ENCODE measurements around the gene COMMD1. TPM values are rescaled to one million over a fixed set of nuclear protein-coding genes. Genes with fewer than 3 reads are reported as not detected.
A peak's percentile ranks its signal among the peaks of the same experiment; 100 is the strongest.

Gene COMMD1
- total and polyA plus RNA-seq, 7 experiments from 2014 or later = 15.6 to 65.3 (median 21.4) TPM

DNA sequence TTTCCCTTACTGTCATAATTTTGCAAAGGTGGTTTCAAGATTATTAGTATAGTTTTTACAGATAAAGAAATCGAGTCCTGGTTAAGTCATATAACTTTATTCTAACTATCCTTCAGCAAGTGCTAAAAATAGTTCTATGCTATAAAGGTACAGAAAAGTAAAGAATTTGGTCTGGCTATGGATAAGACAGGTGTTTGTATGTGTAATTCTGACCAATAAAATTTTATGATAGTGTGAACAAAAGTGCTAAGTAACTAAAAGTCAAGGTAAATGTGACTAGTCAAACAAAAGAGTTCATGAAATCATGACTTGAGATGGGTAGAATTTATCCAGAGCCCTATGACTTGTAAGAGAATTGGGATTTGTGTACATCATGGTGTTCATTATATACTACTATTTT lies 140.7 kb downstream of the COMMD1 start:
- intact Hi-C loops (cut with micrococcal nuclease) = no loop called here
- Histone ChIP-seq H3K9me3 (ENCODE audit: control insufficient read depth in 2 of 3, low read length in 3 of 3) (peaks cover 0 to 5% (median 0%) of the 10 kb centered on the region in 3 experiments), H3K27ac (ENCODE audit: low read depth, low read length) (no peak overlapping the region), H3K27me3 (ENCODE audit: control insufficient read depth in 2 of 2, insufficient read depth in 2 of 2, low read length in 2 of 2) (no peaks in the 10 kb centered on the region), H3K36me3 (ENCODE audit: control insufficient read depth in 2 of 3, insufficient read depth in 3 of 3, low read length in 3 of 3) (no peaks in the 10 kb centered on the region), H3K4me3 (ENCODE audit: low read length) (no peak overlapping the region), H3K4me1 (ENCODE audit: control insufficient read depth in 2 of 2, insufficient read depth in 2 of 2, low read length in 2 of 2) (no peaks in the 10 kb centered on the region)
- POLR2A ChIA-PET = no interaction called here
- no peak for ATAC-seq
- Mint-ChIP-seq H3K36me3 (peaks cover 6 to 47% (median 36%) of the 10 kb centered on the region in 5 donors), H3K27ac (no peak overlapping the region), H3K4me1 (peaks cover 0 to 5% (median 0%) of the 10 kb centered on the region in 7 donors), H3K4me3 (no peak overlapping the region), H3K27me3 (no peaks in the 10 kb centered on the region), H3K9me3 (peaks cover 0 to 18% (median 10%) of the 10 kb centered on the region in 11 donors)
- no peak for DNase-seq
- CTCF ChIA-PET = no interaction called here

DNA sequence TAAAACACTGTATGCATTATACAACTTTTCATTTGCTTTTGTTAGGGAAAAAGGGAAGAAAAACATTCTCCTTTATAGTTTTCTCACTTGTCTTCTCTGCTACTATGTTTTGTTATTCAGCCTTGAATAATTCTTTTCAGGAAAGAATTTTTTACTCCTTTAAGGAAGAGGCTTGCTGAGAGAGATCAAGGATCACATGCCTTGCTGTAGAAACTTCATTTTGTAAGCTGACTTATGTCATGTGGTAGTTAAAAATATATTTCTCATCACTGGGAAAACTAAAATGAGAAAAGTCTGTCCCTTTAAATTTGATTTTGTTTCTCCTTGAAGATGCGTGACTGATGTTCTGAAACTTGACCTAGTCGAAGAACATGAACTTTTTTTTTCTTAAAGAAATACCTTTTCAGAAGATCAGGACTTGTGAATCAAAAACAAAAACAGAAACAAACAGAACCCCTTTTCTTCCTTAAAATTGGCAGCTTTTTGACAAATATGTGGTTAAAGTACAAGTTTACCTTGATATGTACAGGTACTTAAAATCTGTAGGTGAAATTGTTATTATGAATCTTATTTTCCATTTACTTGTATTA lies 145.1 kb downstream of the COMMD1 start:
- peaks cover 0 to 4% (median 0%) of the 10 kb centered on the region in 11 donors for H3K9me3 Mint-ChIP-seq
- intact Hi-C loops (cut with micrococcal nuclease) = no loop called here
- Histone ChIP-seq H3K9me3 (ENCODE audit: control insufficient read depth in 2 of 3, low read length in 3 of 3) (no peaks in the 10 kb centered on the region), H3K4me3 (ENCODE audit: low read length) (no peak overlapping the region), H3K27ac (ENCODE audit: low read depth, low read length) (no peak overlapping the region), H3K27me3 (ENCODE audit: control insufficient read depth in 2 of 2, insufficient read depth in 2 of 2, low read length in 2 of 2) (no peaks in the 10 kb centered on the region), H3K4me1 (ENCODE audit: control insufficient read depth in 2 of 2, insufficient read depth in 2 of 2, low read length in 2 of 2) (peaks cover 0 to 9% of the 10 kb centered on the region in 2 donors), H3K36me3 (ENCODE audit: control insufficient read depth in 2 of 3, insufficient read depth in 3 of 3, low read length in 3 of 3) (no peaks in the 10 kb centered on the region)
- ChIA-PET CTCF (no interaction called here), POLR2A (no interaction called here)
- no peak overlapping the region for H3K4me3 Mint-ChIP-seq
- H3K27ac Mint-ChIP-seq = no peak overlapping the region
- ATAC-seq (no peak), DNase-seq (no peak)
- peaks cover 0 to 13% (median 5%) of the 10 kb centered on the region in 7 donors for H3K4me1 Mint-ChIP-seq
- no peaks in the 10 kb centered on the region for H3K27me3 Mint-ChIP-seq
- H3K36me3 Mint-ChIP-seq = peaks cover 0 to 38% (median 15%) of the 10 kb centered on the region in 5 donors

DNA sequence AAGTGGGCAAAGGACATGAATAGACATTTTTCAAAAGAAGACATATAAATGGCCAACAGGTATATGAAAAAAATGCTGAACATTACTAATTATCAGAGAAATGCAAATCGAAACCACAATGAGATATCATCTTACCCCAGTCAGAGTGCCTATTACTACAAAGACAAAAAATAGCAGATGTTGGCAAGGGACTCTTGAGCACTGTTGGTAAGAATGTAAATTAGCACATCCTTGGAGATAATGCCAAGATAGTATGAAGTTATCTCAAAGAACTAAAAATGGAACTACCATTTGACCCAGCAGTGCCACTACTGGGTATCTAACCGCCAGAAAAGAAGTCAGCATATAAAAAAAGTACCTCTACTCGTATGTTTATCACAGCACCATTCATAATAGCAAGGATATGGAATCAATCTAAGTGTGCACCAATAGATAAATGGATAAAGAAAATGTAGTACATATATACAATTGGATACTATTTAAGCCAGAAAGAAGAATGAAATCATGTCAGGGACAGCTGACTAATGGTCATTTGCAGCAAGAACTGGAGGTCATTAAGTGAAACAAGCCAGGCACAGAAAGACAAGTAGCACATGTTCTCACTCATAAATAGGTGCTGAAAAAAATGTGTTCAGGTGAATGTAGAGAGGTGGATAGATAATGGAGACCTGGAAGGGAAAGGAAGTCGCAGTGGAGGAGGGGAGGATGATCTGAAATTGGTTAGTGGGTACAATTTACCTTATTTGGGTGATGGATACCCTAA lies 148.7 kb downstream of the COMMD1 start:
- peaks cover 0 to 13% (median 5%) of the 10 kb centered on the region in 7 donors for H3K4me1 Mint-ChIP-seq
- ATAC-seq (no peak), DNase-seq (no peak)
- H3K4me3 ChIP-seq (ENCODE audit: low read length) = no peak overlapping the region
- CTCF ChIA-PET = interaction anchor here (0.6 kb wide), 1 partner anchor 57 kb away, joined by 3 read pairs; no protein-coding TSS in a partner anchor
- H3K9me3 ChIP-seq (ENCODE audit: control insufficient read depth in 2 of 3, low read length in 3 of 3) = no peaks in the 10 kb centered on the region
- H3K27me3 ChIP-seq (ENCODE audit: control insufficient read depth in 2 of 2, insufficient read depth in 2 of 2, low read length in 2 of 2) = no peaks in the 10 kb centered on the region
- H3K9me3 Mint-ChIP-seq = no peaks in the 10 kb centered on the region
- no peaks in the 10 kb centered on the region for H3K36me3 ChIP-seq (ENCODE audit: control insufficient read depth in 2 of 3, insufficient read depth in 3 of 3, low read length in 3 of 3)
- H3K27ac ChIP-seq (ENCODE audit: low read depth, low read length) = no peak overlapping the region
- POLR2A ChIA-PET = no interaction called here
- H3K36me3 Mint-ChIP-seq = peaks cover 0 to 50% (median 16%) of the 10 kb centered on the region in 5 donors
- H3K27me3 Mint-ChIP-seq = no peaks in the 10 kb centered on the region
- intact Hi-C loops (cut with micrococcal nuclease) = loop anchor here in 1 of 2 donors (2.0 kb wide), 1 partner anchor 21 kb away; no protein-coding TSS in a partner anchor
- H3K4me3 Mint-ChIP-seq = no peak overlapping the region
- H3K27ac Mint-ChIP-seq = no peak overlapping the region
- peaks cover 0 to 9% of the 10 kb centered on the region in 2 donors for H3K4me1 ChIP-seq (ENCODE audit: control insufficient read depth in 2 of 2, insufficient read depth in 2 of 2, low read length in 2 of 2)

DNA sequence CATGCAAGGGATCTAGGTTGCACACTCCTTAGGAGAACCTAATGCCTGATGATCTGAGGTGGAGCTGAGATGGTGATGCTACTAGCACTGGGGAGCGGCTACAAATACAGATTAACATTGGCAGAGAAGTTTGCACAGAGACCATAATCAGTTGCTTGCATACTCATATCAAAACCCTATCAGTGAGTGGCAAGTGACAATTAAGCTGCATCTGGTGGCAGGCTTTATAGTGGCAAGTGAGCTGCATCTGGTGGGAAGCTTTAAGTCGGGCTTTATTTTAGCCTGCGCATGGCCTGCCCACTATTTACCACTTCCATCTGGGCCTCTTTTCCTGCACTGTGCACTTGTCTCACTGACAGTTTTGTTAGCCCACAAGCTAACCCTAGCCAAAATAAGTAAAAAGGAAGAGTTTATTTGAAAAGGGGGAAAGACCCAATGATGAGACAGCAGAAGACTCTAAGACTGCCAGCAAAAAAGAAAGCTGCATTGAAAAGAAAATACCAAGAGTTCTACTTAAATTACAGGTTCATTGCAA lies 149.5 kb downstream of the COMMD1 start:
- Histone ChIP-seq H3K27me3 (ENCODE audit: control insufficient read depth in 2 of 2, insufficient read depth in 2 of 2, low read length in 2 of 2) (no peaks in the 10 kb centered on the region), H3K4me1 (ENCODE audit: control insufficient read depth in 2 of 2, insufficient read depth in 2 of 2, low read length in 2 of 2) (peaks cover 0 to 9% of the 10 kb centered on the region in 2 donors), H3K4me3 (ENCODE audit: low read length) (no peak overlapping the region), H3K36me3 (ENCODE audit: control insufficient read depth in 2 of 3, insufficient read depth in 3 of 3, low read length in 3 of 3) (no peaks in the 10 kb centered on the region), H3K27ac (ENCODE audit: low read depth, low read length) (no peak overlapping the region), H3K9me3 (ENCODE audit: control insufficient read depth in 2 of 3, low read length in 3 of 3) (no peaks in the 10 kb centered on the region)
- ChIA-PET POLR2A (no interaction called here), CTCF (no interaction called here)
- Mint-ChIP-seq H3K4me3 (no peak overlapping the region), H3K36me3 (peaks cover 0 to 58% (median 24%) of the 10 kb centered on the region in 5 donors), H3K27me3 (no peaks in the 10 kb centered on the region), H3K9me3 (peaks cover 0 to 4% (median 0%) of the 10 kb centered on the region in 11 donors), H3K27ac (peak overlapping the region in 1 of 9 donors; percentile 7), H3K4me1 (peaks cover 0 to 13% (median 5%) of the 10 kb centered on the region in 7 donors)
- intact Hi-C loops (cut with micrococcal nuclease) = loop anchor here in 1 of 2 donors (2.0 kb wide), 1 partner anchor 20 kb away; no protein-coding TSS in a partner anchor
- DNase-seq (no peak), ATAC-seq (no peak)

DNA sequence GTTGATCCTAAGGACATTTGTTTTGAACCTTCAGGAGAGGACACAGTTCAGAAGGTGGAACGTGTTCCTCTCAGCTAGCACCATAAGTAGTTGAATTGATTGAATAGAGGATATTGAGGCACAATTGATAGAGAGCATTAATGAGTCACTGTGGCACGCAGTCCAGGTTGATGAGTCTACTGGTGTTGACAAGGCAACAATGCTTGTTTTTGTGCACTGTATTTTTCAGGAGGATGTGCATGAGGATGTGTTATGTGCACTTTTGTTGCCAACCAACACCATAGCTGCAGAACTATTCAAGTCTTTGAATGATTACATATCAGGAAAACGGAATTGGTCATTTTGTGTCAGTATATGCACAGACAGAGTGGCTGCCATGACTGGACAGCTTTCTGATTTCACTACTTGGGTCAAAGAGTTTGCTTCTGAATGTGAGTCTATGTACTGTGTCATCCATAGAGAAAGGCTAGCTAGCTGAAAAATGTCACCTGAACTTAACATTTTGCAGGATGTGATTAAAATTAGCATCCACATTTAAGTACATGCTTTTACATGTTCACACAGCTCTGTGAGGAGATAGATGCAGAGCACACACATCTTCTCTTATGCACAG lies 150.4 kb downstream of the COMMD1 start:
- DNase-seq (no peak), ATAC-seq (no peak)
- Histone ChIP-seq H3K9me3 (ENCODE audit: control insufficient read depth in 2 of 3, low read length in 3 of 3) (no peaks in the 10 kb centered on the region), H3K36me3 (ENCODE audit: control insufficient read depth in 2 of 3, insufficient read depth in 3 of 3, low read length in 3 of 3) (no peaks in the 10 kb centered on the region), H3K4me1 (ENCODE audit: control insufficient read depth in 2 of 2, insufficient read depth in 2 of 2, low read length in 2 of 2) (peaks cover 0 to 9% of the 10 kb centered on the region in 2 donors), H3K27me3 (ENCODE audit: control insufficient read depth in 2 of 2, insufficient read depth in 2 of 2, low read length in 2 of 2) (no peaks in the 10 kb centered on the region), H3K4me3 (ENCODE audit: low read length) (no peak overlapping the region), H3K27ac (ENCODE audit: low read depth, low read length) (no peak overlapping the region)
- peaks cover 0 to 60% (median 30%) of the 10 kb centered on the region in 5 donors for H3K36me3 Mint-ChIP-seq
- no peak overlapping the region for H3K4me3 Mint-ChIP-seq
- no peaks in the 10 kb centered on the region for H3K27me3 Mint-ChIP-seq
- no peak overlapping the region for H3K27ac Mint-ChIP-seq
- peaks cover 0 to 10% (median 0%) of the 10 kb centered on the region in 11 donors for H3K9me3 Mint-ChIP-seq
- intact Hi-C loops (cut with micrococcal nuclease) = loop anchor here in 1 of 2 donors (2.0 kb wide), 1 partner anchor 19 kb away; no protein-coding TSS in a partner anchor
- ChIA-PET POLR2A (no interaction called here), CTCF (no interaction called here)
- peaks cover 0 to 13% (median 5%) of the 10 kb centered on the region in 7 donors for H3K4me1 Mint-ChIP-seq

DNA sequence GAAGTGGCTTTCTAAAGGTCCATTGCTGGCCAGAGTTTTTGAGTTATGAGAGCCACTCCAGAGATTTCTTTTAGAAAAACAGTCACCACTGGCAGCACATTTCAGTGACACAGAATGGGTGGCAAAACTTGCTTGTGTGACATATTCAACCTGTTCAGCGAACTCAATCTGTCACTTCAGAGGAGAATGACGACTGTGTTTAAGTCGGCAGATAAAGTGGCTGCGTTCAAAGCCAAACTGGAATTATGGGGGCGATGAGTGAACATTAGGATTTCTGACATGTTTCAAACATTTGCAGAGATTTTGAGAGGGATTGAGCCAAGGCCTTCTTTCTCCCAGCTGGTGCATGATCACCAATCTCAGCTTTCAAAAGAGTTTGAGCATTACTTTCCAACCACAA lies 150.9 kb downstream of the COMMD1 start:
- H3K9me3 Mint-ChIP-seq = peaks cover 0 to 14% (median 3%) of the 10 kb centered on the region in 11 donors
- ChIA-PET CTCF (no interaction called here), POLR2A (no interaction called here)
- ATAC-seq (no peak), DNase-seq (no peak)
- intact Hi-C loops (cut with micrococcal nuclease) = no loop called here
- Histone ChIP-seq H3K27ac (ENCODE audit: low read depth, low read length) (no peak overlapping the region), H3K4me1 (ENCODE audit: control insufficient read depth in 2 of 2, insufficient read depth in 2 of 2, low read length in 2 of 2) (peaks cover 0 to 9% of the 10 kb centered on the region in 2 donors), H3K9me3 (ENCODE audit: control insufficient read depth in 2 of 3, low read length in 3 of 3) (no peaks in the 10 kb centered on the region), H3K4me3 (ENCODE audit: low read length) (no peak overlapping the region), H3K27me3 (ENCODE audit: control insufficient read depth in 2 of 2, insufficient read depth in 2 of 2, low read length in 2 of 2) (no peaks in the 10 kb centered on the region), H3K36me3 (ENCODE audit: control insufficient read depth in 2 of 3, insufficient read depth in 3 of 3, low read length in 3 of 3) (no peaks in the 10 kb centered on the region)
- H3K27ac Mint-ChIP-seq = no peak overlapping the region
- peaks cover 0 to 13% (median 5%) of the 10 kb centered on the region in 7 donors for H3K4me1 Mint-ChIP-seq
- no peaks in the 10 kb centered on the region for H3K27me3 Mint-ChIP-seq
- H3K4me3 Mint-ChIP-seq = no peak overlapping the region
- peaks cover 3 to 64% (median 35%) of the 10 kb centered on the region in 5 donors for H3K36me3 Mint-ChIP-seq

All from naive thymus-derived CD4-positive, alpha-beta T cell (primary cell).